Astrocyte (in vitro differentiated cells and primary cell): ENCODE measurements around the gene COBL. TPM values are rescaled to one million over a fixed set of nuclear protein-coding genes. Genes with fewer than 3 reads are reported as not detected.

Experiments used
- DNase-seq: peaks from one replicate; pipeline ENCODE4 v3.0.0-alpha.2; 2010; ENCODE audit warnings: low read depth
- FAIRE-seq: peaks from 2 replicates; lab custom pipeline; 2011; peaks lifted over from hg19 to GRCh38; lab: Jason Lieb, UNC
- H2AFZ ChIP-seq: 2 replicates; pipeline ENCODE4 v1.6.0; 2012; ENCODE audit warnings: low read depth, low read length, inconsistent platforms
- H3K27ac ChIP-seq: 2 replicates; pipeline ENCODE4 v1.5.1; 2011; ENCODE audit warnings: low read depth, low read length, inconsistent platforms
- H3K27me3 ChIP-seq: 2 replicates; pipeline ENCODE4 v1.6.0; 2011; ENCODE audit warnings: low read length, inconsistent platforms; ENCODE audit not compliant: insufficient read depth
- H3K36me3 ChIP-seq: 2 replicates; pipeline ENCODE4 v1.5.1; 2011; ENCODE audit warnings: low read length, inconsistent platforms; ENCODE audit not compliant: insufficient read depth
- H3K4me1 ChIP-seq: 2 replicates; pipeline ENCODE4 v1.5.1; 2011; ENCODE audit warnings: low read length, inconsistent platforms; ENCODE audit not compliant: insufficient read depth
- H3K4me2 ChIP-seq: 2 replicates; pipeline ENCODE4 v1.6.0; 2012; ENCODE audit warnings: low read length, inconsistent platforms
- H3K4me3 ChIP-seq: 2 replicates; pipeline ENCODE4 v1.5.1; 2011; ENCODE audit warnings: low read depth, mild to moderate bottlenecking, low read length, inconsistent platforms; ENCODE audit not compliant: insufficient read depth
- H3K79me2 ChIP-seq: 2 replicates; pipeline ENCODE4 v1.6.0; 2012; ENCODE audit warnings: mild to moderate bottlenecking, low read length, inconsistent platforms; ENCODE audit not compliant: insufficient read depth
- H3K9ac ChIP-seq: 2 replicates; pipeline ENCODE4 v1.6.0; 2012; ENCODE audit warnings: mild to moderate bottlenecking, low read length, inconsistent platforms
- H3K9me3 ChIP-seq: 2 replicates; pipeline ENCODE4 v1.5.1; 2012; ENCODE audit warnings: low read depth, mild to moderate bottlenecking, low read length, inconsistent platforms; ENCODE audit not compliant: insufficient read depth
- H4K20me1 ChIP-seq: 2 replicates; pipeline ENCODE4 v1.6.0; 2012; ENCODE audit warnings: low read length, inconsistent platforms; ENCODE audit not compliant: insufficient read depth
- H3K27ac Mint-ChIP-seq: one replicate; pipeline ENCODE4 v1.8.0; 2021; ENCODE audit warnings: mild to moderate bottlenecking, mixed read lengths; ENCODE audit not compliant: unreplicated experiment
- H3K27me3 Mint-ChIP-seq: one replicate; pipeline ENCODE4 v1.8.0; 2021; ENCODE audit warnings: low read depth, mixed read lengths; ENCODE audit not compliant: unreplicated experiment
- H3K36me3 Mint-ChIP-seq: one replicate; pipeline ENCODE4 v1.8.0; 2021; ENCODE audit warnings: low read depth, mixed read lengths; ENCODE audit not compliant: unreplicated experiment
- H3K4me1 Mint-ChIP-seq: one replicate; pipeline ENCODE4 v1.8.0; 2021; ENCODE audit warnings: low read depth, mixed read lengths; ENCODE audit not compliant: unreplicated experiment
- H3K4me3 Mint-ChIP-seq: one replicate; pipeline ENCODE4 v1.8.0; 2021; ENCODE audit warnings: mild to moderate bottlenecking, moderate library complexity, mixed read lengths; ENCODE audit not compliant: unreplicated experiment
- H3K9me3 Mint-ChIP-seq: one replicate; pipeline ENCODE4 v1.8.0; 2021; ENCODE audit warnings: mild to moderate bottlenecking, mixed read lengths; ENCODE audit not compliant: unreplicated experiment
- EZH2 ChIP-seq: IDR thresholded peaks from 2 replicates; pipeline ENCODE4 v1.6.1; 2012; ENCODE audit warnings: mild to moderate bottlenecking, low read length, inconsistent platforms; ENCODE audit not compliant: insufficient read depth
- total RNA-seq: library from RNA; stranded (reverse); gene quantifications from 2 replicates; pipeline ENCODE4 v1.2.1, GENCODE V29; 2021
- TF ChIP-seq, protein P1 (sequence below): IDR thresholded peaks from 2 replicates; pipeline ENCODE4 v1.5.1; 2011; ENCODE audit warnings: low read depth, mild to moderate bottlenecking, inconsistent platforms, low read length, moderate library complexity; ENCODE audit not compliant: insufficient read depth

Gene COBL
- total RNA-seq, 1 donor from 2014 or later = 6.4 TPM

GRCh38 chr7:51276967-51277366 lies 39.6 kb downstream of the COBL start:
- Histone ChIP-seq H2AFZ (no peak overlapping the region), H3K9me3 (no peaks in the 10 kb centered on the region), H3K27me3 (no peaks in the 10 kb centered on the region), H3K4me2 (no peak overlapping the region), H3K36me3 (no peaks in the 10 kb centered on the region), H3K9ac (no peak overlapping the region), H3K27ac (no peak overlapping the region), H4K20me1 (no peaks in the 10 kb centered on the region), H3K79me2 (no peaks in the 10 kb centered on the region), H3K4me1 (no peaks in the 10 kb centered on the region), H3K4me3 (no peak overlapping the region)
- H3K9me3 Mint-ChIP-seq = no peaks in the 10 kb centered on the region
- H3K27me3 Mint-ChIP-seq = no peaks in the 10 kb centered on the region
- no peak for TF ChIP-seq EZH2
- TF ChIP-seq, protein P1, sequence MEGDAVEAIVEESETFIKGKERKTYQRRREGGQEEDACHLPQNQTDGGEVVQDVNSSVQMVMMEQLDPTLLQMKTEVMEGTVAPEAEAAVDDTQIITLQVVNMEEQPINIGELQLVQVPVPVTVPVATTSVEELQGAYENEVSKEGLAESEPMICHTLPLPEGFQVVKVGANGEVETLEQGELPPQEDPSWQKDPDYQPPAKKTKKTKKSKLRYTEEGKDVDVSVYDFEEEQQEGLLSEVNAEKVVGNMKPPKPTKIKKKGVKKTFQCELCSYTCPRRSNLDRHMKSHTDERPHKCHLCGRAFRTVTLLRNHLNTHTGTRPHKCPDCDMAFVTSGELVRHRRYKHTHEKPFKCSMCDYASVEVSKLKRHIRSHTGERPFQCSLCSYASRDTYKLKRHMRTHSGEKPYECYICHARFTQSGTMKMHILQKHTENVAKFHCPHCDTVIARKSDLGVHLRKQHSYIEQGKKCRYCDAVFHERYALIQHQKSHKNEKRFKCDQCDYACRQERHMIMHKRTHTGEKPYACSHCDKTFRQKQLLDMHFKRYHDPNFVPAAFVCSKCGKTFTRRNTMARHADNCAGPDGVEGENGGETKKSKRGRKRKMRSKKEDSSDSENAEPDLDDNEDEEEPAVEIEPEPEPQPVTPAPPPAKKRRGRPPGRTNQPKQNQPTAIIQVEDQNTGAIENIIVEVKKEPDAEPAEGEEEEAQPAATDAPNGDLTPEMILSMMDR = no peak
- no peak for DNase-seq
- H3K4me1 Mint-ChIP-seq = peaks cover 2% of the 10 kb centered on the region
- no peak overlapping the region for H3K4me3 Mint-ChIP-seq
- H3K27ac Mint-ChIP-seq = no peak overlapping the region
- FAIRE-seq = no peak
- no peaks in the 10 kb centered on the region for H3K36me3 Mint-ChIP-seq

DNA sequence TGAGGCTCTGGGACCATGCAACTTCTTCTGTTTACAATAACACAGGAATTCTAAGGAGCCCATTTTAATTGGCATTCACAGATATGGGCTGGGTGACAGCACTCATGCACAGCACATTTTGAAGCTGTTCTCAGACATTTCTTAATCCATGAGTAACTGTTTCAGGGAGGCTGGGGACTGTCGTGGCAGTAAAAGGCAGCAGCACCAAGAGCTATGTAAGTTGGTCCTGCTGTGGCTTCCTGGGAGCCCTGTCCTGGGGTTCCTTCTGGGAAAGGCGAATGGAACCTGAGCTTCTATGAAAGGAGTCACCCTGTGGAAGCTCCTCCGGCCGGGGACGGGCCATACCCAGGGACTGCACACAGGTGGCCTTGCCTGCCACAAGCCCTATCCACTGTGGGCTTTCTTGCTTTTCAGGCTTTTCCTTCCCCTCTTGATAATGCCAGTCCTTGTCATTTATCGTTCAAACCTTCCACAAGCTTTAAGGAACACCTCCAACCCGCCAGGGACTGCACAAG lies 40.5 kb downstream of the COBL start:
- DNase-seq (no peak), FAIRE-seq (no peak)
- Mint-ChIP-seq H3K27ac (no peak overlapping the region), H3K4me3 (no peak overlapping the region), H3K9me3 (no peaks in the 10 kb centered on the region), H3K4me1 (peaks cover 2% of the 10 kb centered on the region), H3K36me3 (no peaks in the 10 kb centered on the region), H3K27me3 (no peaks in the 10 kb centered on the region)
- Histone ChIP-seq H2AFZ (no peak overlapping the region), H3K27ac (no peak overlapping the region), H3K4me1 (no peaks in the 10 kb centered on the region), H3K79me2 (no peaks in the 10 kb centered on the region), H3K27me3 (no peaks in the 10 kb centered on the region), H3K36me3 (no peaks in the 10 kb centered on the region), H3K4me2 (no peak overlapping the region), H3K9ac (no peak overlapping the region), H4K20me1 (no peaks in the 10 kb centered on the region), H3K9me3 (no peaks in the 10 kb centered on the region), H3K4me3 (no peak overlapping the region)
- no peak for TF ChIP-seq EZH2
- TF ChIP-seq, protein P1 = no peak

DNA sequence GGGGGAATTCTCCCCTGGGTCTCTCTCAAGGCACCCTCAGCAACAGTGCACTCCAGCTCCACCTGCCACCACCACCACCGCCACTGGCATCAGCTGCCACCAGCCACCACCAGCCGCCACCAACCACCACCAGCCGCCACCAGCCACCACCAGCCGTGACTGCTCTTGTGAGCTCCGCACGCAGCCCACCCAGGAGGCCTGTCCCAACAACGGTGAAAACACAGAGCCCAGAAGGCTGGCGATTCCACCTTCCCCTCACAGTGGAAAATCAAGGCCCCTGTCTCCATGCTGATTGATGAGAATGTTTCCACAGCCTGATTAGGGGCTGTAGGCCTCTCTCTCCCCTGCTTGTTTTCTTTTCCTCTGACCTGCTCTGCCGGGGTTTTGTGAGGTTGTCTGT lies 41.1 kb downstream of the COBL start:
- Histone ChIP-seq H3K79me2 (no peaks in the 10 kb centered on the region), H3K9ac (no peak overlapping the region), H3K27ac (no peak overlapping the region), H2AFZ (no peak overlapping the region), H3K9me3 (no peaks in the 10 kb centered on the region), H3K4me1 (no peaks in the 10 kb centered on the region), H3K4me3 (no peak overlapping the region), H3K27me3 (no peaks in the 10 kb centered on the region), H3K36me3 (no peaks in the 10 kb centered on the region), H4K20me1 (no peaks in the 10 kb centered on the region), H3K4me2 (no peak overlapping the region)
- Mint-ChIP-seq H3K27me3 (no peaks in the 10 kb centered on the region), H3K9me3 (no peaks in the 10 kb centered on the region), H3K4me3 (no peak overlapping the region), H3K36me3 (no peaks in the 10 kb centered on the region), H3K4me1 (peaks cover 2% of the 10 kb centered on the region), H3K27ac (no peak overlapping the region)
- TF ChIP-seq EZH2 = no peak
- TF ChIP-seq, protein P1 = no peak
- DNase-seq = no peak
- FAIRE-seq = no peak
